ENCODE results near the gene PELI3. TPM values are rescaled to one million over a fixed set of nuclear protein-coding genes. Genes with fewer than 3 reads are reported as not detected.
A peak's percentile ranks its signal among the peaks of the same experiment; 100 is the strongest.

Gene PELI3
- total and polyA plus RNA-seq, 10 of the 15 experiments (the other 5 are each of a cell fraction or from before 2014, with no cell fraction given): 0.14 to 1.5 (median 0.66) TPM

- TF ChIP-seq SIN3A (IDR thresholded peaks at IDR 0.05; ENCODE audit: low read depth, low read length): peak; percentile 80
- TF ChIP-seq CBFB (IDR thresholded peaks at IDR 0.05; ENCODE audit: low read depth): peak; percentile 33; the same call in 1 of the 2 replicates
- peak; percentile 57; the same call in 2 of the 3 replicates for TF ChIP-seq POU2F2 (IDR thresholded peaks at IDR 0.05; ENCODE audit: borderline replicate concordance, low read depth, low read length)
- TF ChIP-seq RAD51 (IDR thresholded peaks at IDR 0.05): no peak
- peak; percentile 59; the same call in 1 of the 2 replicates for TF ChIP-seq TBL1XR1 (IDR thresholded peaks at IDR 0.05; ENCODE audit: low read depth, low read length)
- TF ChIP-seq, protein P1, sequence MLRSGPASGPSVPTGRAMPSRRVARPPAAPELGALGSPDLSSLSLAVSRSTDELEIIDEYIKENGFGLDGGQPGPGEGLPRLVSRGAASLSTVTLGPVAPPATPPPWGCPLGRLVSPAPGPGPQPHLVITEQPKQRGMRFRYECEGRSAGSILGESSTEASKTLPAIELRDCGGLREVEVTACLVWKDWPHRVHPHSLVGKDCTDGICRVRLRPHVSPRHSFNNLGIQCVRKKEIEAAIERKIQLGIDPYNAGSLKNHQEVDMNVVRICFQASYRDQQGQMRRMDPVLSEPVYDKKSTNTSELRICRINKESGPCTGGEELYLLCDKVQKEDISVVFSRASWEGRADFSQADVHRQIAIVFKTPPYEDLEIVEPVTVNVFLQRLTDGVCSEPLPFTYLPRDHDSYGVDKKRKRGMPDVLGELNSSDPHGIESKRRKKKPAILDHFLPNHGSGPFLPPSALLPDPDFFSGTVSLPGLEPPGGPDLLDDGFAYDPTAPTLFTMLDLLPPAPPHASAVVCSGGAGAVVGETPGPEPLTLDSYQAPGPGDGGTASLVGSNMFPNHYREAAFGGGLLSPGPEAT (IDR thresholded peaks at IDR 0.05; ENCODE audit: low read depth): peak; percentile 94
- peak; percentile 73 for TF ChIP-seq POLR2AphosphoS2 (IDR thresholded peaks at IDR 0.05; ENCODE audit: low read depth, low read length)
- 0 out of 2 replicates have a peak, but pooled peaks have one; percentile 44 for TF ChIP-seq ASH2L (IDR thresholded peaks at IDR 0.05; ENCODE audit: borderline replicate concordance, low read depth)
- TF ChIP-seq MTA2 (IDR thresholded peaks at IDR 0.05; ENCODE audit: low read depth): peak; percentile 39; the same call in 1 of the 2 replicates
- peak; percentile 83; the same call in 1 of the 2 replicates for TF ChIP-seq GATAD2B (conservative IDR thresholded peaks at IDR 0.05; ENCODE audit: low read depth)
- TF ChIP-seq, protein P2, sequence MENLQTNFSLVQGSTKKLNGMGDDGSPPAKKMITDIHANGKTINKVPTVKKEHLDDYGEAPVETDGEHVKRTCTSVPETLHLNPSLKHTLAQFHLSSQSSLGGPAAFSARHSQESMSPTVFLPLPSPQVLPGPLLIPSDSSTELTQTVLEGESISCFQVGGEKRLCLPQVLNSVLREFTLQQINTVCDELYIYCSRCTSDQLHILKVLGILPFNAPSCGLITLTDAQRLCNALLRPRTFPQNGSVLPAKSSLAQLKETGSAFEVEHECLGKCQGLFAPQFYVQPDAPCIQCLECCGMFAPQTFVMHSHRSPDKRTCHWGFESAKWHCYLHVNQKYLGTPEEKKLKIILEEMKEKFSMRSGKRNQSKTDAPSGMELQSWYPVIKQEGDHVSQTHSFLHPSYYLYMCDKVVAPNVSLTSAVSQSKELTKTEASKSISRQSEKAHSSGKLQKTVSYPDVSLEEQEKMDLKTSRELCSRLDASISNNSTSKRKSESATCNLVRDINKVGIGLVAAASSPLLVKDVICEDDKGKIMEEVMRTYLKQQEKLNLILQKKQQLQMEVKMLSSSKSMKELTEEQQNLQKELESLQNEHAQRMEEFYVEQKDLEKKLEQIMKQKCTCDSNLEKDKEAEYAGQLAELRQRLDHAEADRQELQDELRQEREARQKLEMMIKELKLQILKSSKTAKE (IDR thresholded peaks at IDR 0.05; ENCODE audit: low read depth, poor library complexity, severe bottlenecking): peak; percentile 56
- TF ChIP-seq POLR2A (IDR thresholded peaks at IDR 0.05; ENCODE audit: low read depth, low read length): peak; percentile 94
- TF ChIP-seq EGR1 (IDR thresholded peaks at IDR 0.05; ENCODE audit: borderline replicate concordance in 1 of 2, low read depth in 2 of 2, low read length in 2 of 2): 0 out of 3 replicates have a peak, but pooled peaks of 1 of the 2 experiments have one; percentile 26
- TF ChIP-seq BCLAF1 (IDR thresholded peaks at IDR 0.05): no peak
- TF ChIP-seq ETV6 (conservative IDR thresholded peaks at IDR 0.05 in 1 of 2, IDR thresholded peaks at IDR 0.05 in 1 of 2; ENCODE audit: borderline replicate concordance in 1 of 2, low read depth in 1 of 2): no peak
- TF ChIP-seq CHD2 (IDR thresholded peaks at IDR 0.05; ENCODE audit: borderline replicate concordance, low read depth, low read length): peak; percentile 90
- TF ChIP-seq SMARCA5 (IDR thresholded peaks at IDR 0.05): peak; percentile 79
- peak; percentile 11 for TF ChIP-seq RELA (IDR thresholded peaks at IDR 0.05; ENCODE audit: borderline replicate concordance, partially characterized antibody)
- TF ChIP-seq ZNF274 (IDR thresholded peaks at IDR 0.05; ENCODE audit: insufficient read depth, insufficient read length): no peak
- TF ChIP-seq NFYA (IDR thresholded peaks at IDR 0.05; ENCODE audit: borderline replicate concordance, low read depth, low read length): peak; percentile 22; the same call in 1 of the 2 replicates
- TF ChIP-seq ZNF207 (IDR thresholded peaks at IDR 0.05; ENCODE audit: borderline replicate concordance): peak; percentile 50; the same call in 1 of the 2 replicates
- 0 out of 2 replicates have a peak, but pooled peaks have one; percentile 71 for TF ChIP-seq RCOR1 (conservative IDR thresholded peaks at IDR 0.05; ENCODE audit: low read depth, low read length)
- peak in 1 of 2 experiments; percentile 65; a peak in 2 of 4 replicates for TF ChIP-seq BHLHE40 (IDR thresholded peaks at IDR 0.05; ENCODE audit: borderline replicate concordance in 1 of 2, low read depth in 2 of 2, low read length in 1 of 2)
Observed at GRCh38 chr11:66480117-66480938, 13.6 kb downstream of the PELI3 start, which contains the start of gene DPP3 (continued).

Data from GM12878 (cell line).